Neural cell (in vitro differentiated cells): ENCODE measurements around the gene AMIGO3. TPM values are rescaled to one million over a fixed set of nuclear protein-coding genes. Genes with fewer than 3 reads are reported as not detected.
A peak's percentile ranks its signal among the peaks of the same experiment; 100 is the strongest.
"Not testable (repeated sequence)": the region's sequence is repeated elsewhere in the genome, so short reads cannot be mapped to it uniquely, and the experiment has no call there.

Experiments used
- H2AFZ ChIP-seq: fragments of 200-600, 300-800 bp; sonication (generic), shearing (Covaris generic); 2 replicates; pipeline ENCODE4 v1.6.0; 2014; ENCODE audit warnings: low read depth, mild to moderate bottlenecking, antibody characterized with exemption, low read length, moderate library complexity
- H3F3A ChIP-seq: fragments of 200-600 bp; shearing (Covaris generic); 2 replicates; pipeline ENCODE4 v1.6.1; 2016; ENCODE audit warnings: mild to moderate bottlenecking, moderate library complexity, mixed read lengths, antibody characterized with exemption, low read length; ENCODE audit not compliant: insufficient read depth, poor library complexity, severe bottlenecking
- H3K27ac ChIP-seq: fragments of 200-600, 300-800 bp; sonication (generic), shearing (Covaris generic); 2 replicates; pipeline ENCODE4 v1.5.1; 2014; ENCODE audit warnings: mild to moderate bottlenecking, low read length, moderate library complexity
- H3K27me3 ChIP-seq: fragments of 300-800, 200-600 bp; sonication (generic), shearing (Covaris generic); 2 replicates; pipeline ENCODE4 v1.6.0; 2014; ENCODE audit warnings: mild to moderate bottlenecking, low read depth, low read length, moderate library complexity; ENCODE audit not compliant: insufficient read depth
- H3K36me3 ChIP-seq: fragments of 300-800, 200-600 bp; sonication (generic), shearing (Covaris generic); 2 replicates; pipeline ENCODE4 v1.5.1; 2014; ENCODE audit warnings: mild to moderate bottlenecking, antibody characterized with exemption, low read length, moderate library complexity; ENCODE audit not compliant: insufficient read depth
- H3K4me2 ChIP-seq: fragments of 300-800, 200-600 bp; sonication (generic), shearing (Covaris generic); 2 replicates; pipeline ENCODE4 v1.6.0; 2014; ENCODE audit warnings: mild to moderate bottlenecking, low read length
- H3K4me3 ChIP-seq: fragments of 300-800, 200-600 bp; sonication (generic), shearing (Covaris generic); 2 replicates; pipeline ENCODE4 v1.5.1; 2014; ENCODE audit warnings: mild to moderate bottlenecking, low read length, moderate library complexity
- H3K79me2 ChIP-seq: fragments of 200-600 bp; shearing (Covaris generic); replicated peaks from 2 replicates; pipeline ENCODE4 v1.6.0; 2014; ENCODE audit warnings: mild to moderate bottlenecking, low read length, moderate library complexity; ENCODE audit not compliant: insufficient read depth
- H3K9ac ChIP-seq: fragments of 300-800, 200-600 bp; sonication (generic), shearing (Covaris generic); 2 replicates; pipeline ENCODE4 v1.6.1; 2016; ENCODE audit warnings: mild to moderate bottlenecking, low read length, mixed read lengths
- H3K9me2 ChIP-seq: fragments of 200-600 bp; shearing (Covaris generic); 2 replicates; pipeline ENCODE4 v1.6.1; 2016; ENCODE audit warnings: mild to moderate bottlenecking, low read length, mixed read lengths; ENCODE audit not compliant: insufficient read depth
- H3K9me3 ChIP-seq: fragments of 200-600, 300-800 bp; sonication (generic), shearing (Covaris generic); 2 replicates; pipeline ENCODE4 v1.6.1; 2016; ENCODE audit warnings: mild to moderate bottlenecking, mixed run types, low read length, moderate library complexity, mixed read lengths
- H4K20me1 ChIP-seq: fragments of 200-600 bp; shearing (Covaris generic); 2 replicates; pipeline ENCODE4 v1.6.1; 2016; ENCODE audit warnings: mild to moderate bottlenecking, mixed run types; ENCODE audit not compliant: insufficient read depth
- EP300 ChIP-seq: fragments of 450-650 bp; conservative IDR thresholded peaks from 2 replicates; pipeline ENCODE4 v1.6.1; 2014; ENCODE audit warnings: antibody characterized with exemption, mild to moderate bottlenecking, moderate library complexity; ENCODE audit not compliant: poor library complexity, severe bottlenecking
- EZH2 ChIP-seq: fragments of 200-600, 300-800 bp; shearing (Covaris generic), sonication (generic); IDR thresholded peaks from 2 replicates; pipeline ENCODE4 v1.6.1; 2014; ENCODE audit warnings: antibody characterized with exemption, low read length, borderline replicate concordance, mild to moderate bottlenecking; ENCODE audit not compliant: insufficient read depth, poor library complexity, severe bottlenecking
- MXI1 ChIP-seq: fragments of 450-650 bp; conservative IDR thresholded peaks from 2 replicates; pipeline ENCODE4 v1.6.1; 2014; ENCODE audit warnings: antibody characterized with exemption, mild to moderate bottlenecking; ENCODE audit not compliant: poor library complexity, severe bottlenecking
- POLR2AphosphoS5 ChIP-seq: IDR thresholded peaks from 2 replicates; pipeline ENCODE4 v1.6.1; 2012
- RAD21 ChIP-seq: fragments of 450-650 bp; conservative IDR thresholded peaks from 2 replicates; pipeline ENCODE4 v1.6.1; 2014; ENCODE audit warnings: antibody characterized with exemption, mild to moderate bottlenecking, moderate library complexity
- SMC3 ChIP-seq: fragments of 450-650 bp; conservative IDR thresholded peaks from 2 replicates; pipeline ENCODE4 v1.6.1; 2014; ENCODE audit warnings: antibody characterized with exemption, mild to moderate bottlenecking, moderate library complexity; ENCODE audit not compliant: poor library complexity
- TAF1 ChIP-seq: IDR thresholded peaks from 2 replicates; pipeline ENCODE4 v1.6.1; 2012; ENCODE audit warnings: low read depth
- polyA plus RNA-seq: library from polyadenylated mRNA; depleted of rRNA; stranded (reverse); fragments of >200 nt; gene quantifications from 2 replicates; pipeline ENCODE4 v1.2.3, GENCODE V29; 2014
- TF ChIP-seq, protein P1 (sequence below): fragments of 450-650 bp; IDR thresholded peaks from 2 replicates; pipeline ENCODE4 v1.5.1; 2014; ENCODE audit warnings: antibody characterized with exemption, mild to moderate bottlenecking, moderate library complexity; ENCODE audit not compliant: poor library complexity, severe bottlenecking
- TF ChIP-seq, protein P2 (sequence below): IDR thresholded peaks from 2 replicates; pipeline ENCODE4 v1.6.1; 2012; ENCODE audit warnings: borderline replicate concordance

Gene AMIGO3
- polyA plus RNA-seq, 1 donor from 2014 or later: 4.0 TPM

DNA sequence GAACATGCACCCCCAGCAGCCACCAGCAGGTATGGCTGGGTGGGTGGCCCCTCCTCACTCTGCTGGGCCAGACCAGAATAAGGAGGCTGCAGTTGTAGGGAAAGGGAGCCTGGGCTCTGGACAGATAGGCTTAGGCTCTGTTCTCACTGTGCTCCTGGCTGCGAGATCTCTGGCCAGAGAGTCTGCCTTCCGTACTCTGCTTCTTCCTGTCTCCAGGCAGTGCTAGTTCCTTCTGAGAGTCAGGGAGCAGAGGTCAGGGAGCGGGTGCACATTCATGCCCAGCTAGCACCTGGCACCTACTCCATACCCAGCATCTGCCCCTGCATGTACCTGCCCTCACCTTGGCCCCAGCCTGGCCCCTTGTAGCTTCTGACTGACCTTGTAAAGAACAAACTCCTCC lies 28.0 kb downstream of the AMIGO3 start:
- not testable (repeated sequence) for H3K9ac ChIP-seq, H2AFZ ChIP-seq, H4K20me1 ChIP-seq, H3K79me2 ChIP-seq, H3K36me3 ChIP-seq, H3F3A ChIP-seq, H3K27me3 ChIP-seq, H3K27ac ChIP-seq, H3K4me2 ChIP-seq, H3K9me2 ChIP-seq, H3K9me3 ChIP-seq, H3K4me3 ChIP-seq

DNA sequence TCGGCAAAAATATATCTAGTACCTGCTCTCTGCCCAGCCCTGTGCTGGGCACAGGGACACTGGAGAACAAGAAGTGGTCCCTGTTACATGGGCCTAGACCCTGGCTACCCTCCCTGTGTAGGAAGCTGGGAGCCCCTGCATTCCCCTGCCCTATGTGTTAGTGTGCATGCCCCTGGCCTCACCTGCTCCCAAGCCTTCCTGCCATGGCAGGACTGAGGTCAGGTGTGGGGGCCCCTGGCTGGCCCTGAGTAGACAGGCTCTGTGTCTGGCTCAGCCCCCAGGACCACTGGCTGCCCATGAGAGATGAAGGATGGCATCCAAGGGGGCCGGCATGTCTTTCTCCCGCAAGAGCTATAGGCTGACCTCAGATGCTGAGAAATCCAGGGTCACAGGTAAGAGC lies 28.6 kb downstream of the AMIGO3 start:
- not testable (repeated sequence) for H3K9ac ChIP-seq, H4K20me1 ChIP-seq, H2AFZ ChIP-seq, H3K9me2 ChIP-seq, H3K36me3 ChIP-seq, H3K27ac ChIP-seq, H3K9me3 ChIP-seq, H3K79me2 ChIP-seq, H3K27me3 ChIP-seq, H3F3A ChIP-seq, H3K4me2 ChIP-seq
- H3K4me3 ChIP-seq: peak overlapping the region; percentile 86

DNA sequence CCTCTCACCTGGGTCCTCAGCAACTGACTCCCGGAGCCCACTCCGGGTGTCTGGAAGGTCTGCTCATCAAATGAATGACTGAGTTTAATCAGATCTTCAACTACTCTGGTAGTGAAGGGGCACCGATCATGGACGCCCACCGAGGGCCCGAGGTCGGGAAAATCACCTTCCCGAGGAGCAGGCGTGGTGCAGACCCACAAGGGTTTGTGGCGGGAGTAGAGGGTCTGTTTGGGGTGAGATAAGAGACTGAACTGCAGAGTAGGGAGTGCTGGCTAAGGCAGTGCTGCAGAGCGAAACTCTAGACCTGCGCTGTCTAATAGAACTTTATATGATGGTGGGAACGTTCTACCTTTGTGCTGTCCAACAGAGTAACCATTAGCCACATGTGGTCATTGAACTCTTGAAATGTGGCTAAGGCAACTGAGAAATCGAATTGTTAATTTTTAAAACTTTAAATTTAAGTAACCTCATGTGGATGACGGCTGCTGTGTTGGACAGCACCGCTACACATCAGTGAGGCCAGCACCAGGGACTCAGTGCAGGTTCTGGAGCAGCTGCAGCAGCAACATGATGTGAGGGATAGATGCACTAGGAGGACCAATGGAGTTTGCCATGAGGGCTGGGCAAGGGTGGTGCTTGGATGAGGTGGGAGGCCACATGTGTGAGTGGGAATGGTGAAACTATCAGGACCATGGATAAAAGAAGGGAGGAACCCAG lies 29.4 kb downstream of the AMIGO3 start:
- peak overlapping the region; percentile 56 for H2AFZ ChIP-seq
- H3K9me3 ChIP-seq, H3K79me2 ChIP-seq, H3F3A ChIP-seq, H3K36me3 ChIP-seq, H4K20me1 ChIP-seq, H3K27me3 ChIP-seq, H3K9me2 ChIP-seq: not testable (repeated sequence)
- peak overlapping the region; percentile 61 for H3K4me2 ChIP-seq
- peak overlapping the region; percentile 86 for H3K4me3 ChIP-seq
- peak overlapping the region; percentile 78 for H3K9ac ChIP-seq
- peak overlapping the region; percentile 56 for H3K27ac ChIP-seq

DNA sequence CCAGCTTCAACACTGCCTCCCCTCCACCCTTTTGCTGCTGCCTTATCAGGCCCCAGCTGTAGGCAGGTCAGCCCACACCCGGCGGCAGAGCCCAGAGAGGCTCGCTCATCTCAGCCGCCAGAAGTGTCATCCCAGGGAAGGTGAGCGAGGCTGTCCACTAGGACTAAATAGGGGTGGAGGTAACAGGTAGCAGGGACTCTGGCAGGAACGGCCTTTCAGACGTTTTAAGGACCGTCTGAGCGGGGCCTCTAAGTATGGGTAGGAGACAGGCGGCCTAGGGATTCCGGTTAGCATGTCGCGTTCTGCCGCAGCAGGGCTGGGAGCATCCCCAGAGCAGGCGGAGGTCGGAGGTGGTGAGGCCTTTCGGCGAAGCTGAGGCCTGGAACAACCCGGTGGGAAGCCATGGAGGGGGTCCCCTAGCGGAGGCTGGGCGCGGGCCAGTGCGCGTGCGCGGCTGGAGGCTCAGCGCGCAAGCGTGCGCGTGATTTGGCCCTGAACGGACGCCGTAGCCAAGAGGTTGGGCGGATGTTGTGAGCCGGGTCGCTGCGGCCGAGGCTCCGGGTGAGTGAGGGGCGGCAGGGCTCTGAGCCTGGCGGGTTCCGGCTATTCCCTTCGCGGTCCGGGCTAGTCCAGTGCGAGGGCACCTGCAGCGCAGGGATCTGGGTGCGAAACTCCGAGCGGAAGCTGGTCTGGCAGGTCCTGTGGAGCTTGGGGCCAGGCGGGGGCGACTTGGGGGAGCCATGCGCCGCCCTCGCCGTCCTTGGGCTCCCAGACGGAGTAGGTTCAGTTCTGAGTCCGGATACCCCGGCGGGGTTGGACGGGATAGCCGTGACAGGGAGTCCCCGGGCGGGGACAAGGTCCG lies 30.2 kb downstream of the AMIGO3 start, which contains the start of the genes MST1 and RNF123:
TSS of gene MST1 (minus strand) at position 429 of the 862 bp plus-strand sequence. CDS start 783 bp downstream, outside the sequence.
TSS of gene RNF123 (plus strand) at position 512 of the 862 bp plus-strand sequence. CDS start 1,609 bp downstream, outside the sequence.
- Histone ChIP-seq H3K27me3 (no peaks in the 10 kb centered on the region), H3K4me2 (peak within 1 kb of the TSS; percentile 82), H3K4me3 (peak within 1 kb of the TSS; percentile 86), H3K9me2 (no peaks in the 10 kb centered on the region), H3K9me3 (no peaks in the 10 kb centered on the region), H3K27ac (peak within 1 kb of the TSS; percentile 79), H3F3A (no peaks in the 10 kb centered on the region), H3K36me3 (no peaks in the 10 kb centered on the region), H2AFZ (peak within 1 kb of the TSS; percentile 89), H3K79me2 (peaks cover 7% of the 10 kb centered on the region), H3K9ac (peak within 1 kb of the TSS; percentile 78), H4K20me1 (no peaks in the 10 kb centered on the region)
- TF ChIP-seq TAF1 (peak; percentile 45), EP300 (peak; percentile 35), MXI1 (peak; percentile 85), EZH2 (no peak), RAD21 (peak; percentile 20), SMC3 (peak; percentile 44), POLR2AphosphoS5 (peak; percentile 87)
- TF ChIP-seq, protein P1, sequence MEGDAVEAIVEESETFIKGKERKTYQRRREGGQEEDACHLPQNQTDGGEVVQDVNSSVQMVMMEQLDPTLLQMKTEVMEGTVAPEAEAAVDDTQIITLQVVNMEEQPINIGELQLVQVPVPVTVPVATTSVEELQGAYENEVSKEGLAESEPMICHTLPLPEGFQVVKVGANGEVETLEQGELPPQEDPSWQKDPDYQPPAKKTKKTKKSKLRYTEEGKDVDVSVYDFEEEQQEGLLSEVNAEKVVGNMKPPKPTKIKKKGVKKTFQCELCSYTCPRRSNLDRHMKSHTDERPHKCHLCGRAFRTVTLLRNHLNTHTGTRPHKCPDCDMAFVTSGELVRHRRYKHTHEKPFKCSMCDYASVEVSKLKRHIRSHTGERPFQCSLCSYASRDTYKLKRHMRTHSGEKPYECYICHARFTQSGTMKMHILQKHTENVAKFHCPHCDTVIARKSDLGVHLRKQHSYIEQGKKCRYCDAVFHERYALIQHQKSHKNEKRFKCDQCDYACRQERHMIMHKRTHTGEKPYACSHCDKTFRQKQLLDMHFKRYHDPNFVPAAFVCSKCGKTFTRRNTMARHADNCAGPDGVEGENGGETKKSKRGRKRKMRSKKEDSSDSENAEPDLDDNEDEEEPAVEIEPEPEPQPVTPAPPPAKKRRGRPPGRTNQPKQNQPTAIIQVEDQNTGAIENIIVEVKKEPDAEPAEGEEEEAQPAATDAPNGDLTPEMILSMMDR: peak; percentile 62
- TF ChIP-seq, protein P2, sequence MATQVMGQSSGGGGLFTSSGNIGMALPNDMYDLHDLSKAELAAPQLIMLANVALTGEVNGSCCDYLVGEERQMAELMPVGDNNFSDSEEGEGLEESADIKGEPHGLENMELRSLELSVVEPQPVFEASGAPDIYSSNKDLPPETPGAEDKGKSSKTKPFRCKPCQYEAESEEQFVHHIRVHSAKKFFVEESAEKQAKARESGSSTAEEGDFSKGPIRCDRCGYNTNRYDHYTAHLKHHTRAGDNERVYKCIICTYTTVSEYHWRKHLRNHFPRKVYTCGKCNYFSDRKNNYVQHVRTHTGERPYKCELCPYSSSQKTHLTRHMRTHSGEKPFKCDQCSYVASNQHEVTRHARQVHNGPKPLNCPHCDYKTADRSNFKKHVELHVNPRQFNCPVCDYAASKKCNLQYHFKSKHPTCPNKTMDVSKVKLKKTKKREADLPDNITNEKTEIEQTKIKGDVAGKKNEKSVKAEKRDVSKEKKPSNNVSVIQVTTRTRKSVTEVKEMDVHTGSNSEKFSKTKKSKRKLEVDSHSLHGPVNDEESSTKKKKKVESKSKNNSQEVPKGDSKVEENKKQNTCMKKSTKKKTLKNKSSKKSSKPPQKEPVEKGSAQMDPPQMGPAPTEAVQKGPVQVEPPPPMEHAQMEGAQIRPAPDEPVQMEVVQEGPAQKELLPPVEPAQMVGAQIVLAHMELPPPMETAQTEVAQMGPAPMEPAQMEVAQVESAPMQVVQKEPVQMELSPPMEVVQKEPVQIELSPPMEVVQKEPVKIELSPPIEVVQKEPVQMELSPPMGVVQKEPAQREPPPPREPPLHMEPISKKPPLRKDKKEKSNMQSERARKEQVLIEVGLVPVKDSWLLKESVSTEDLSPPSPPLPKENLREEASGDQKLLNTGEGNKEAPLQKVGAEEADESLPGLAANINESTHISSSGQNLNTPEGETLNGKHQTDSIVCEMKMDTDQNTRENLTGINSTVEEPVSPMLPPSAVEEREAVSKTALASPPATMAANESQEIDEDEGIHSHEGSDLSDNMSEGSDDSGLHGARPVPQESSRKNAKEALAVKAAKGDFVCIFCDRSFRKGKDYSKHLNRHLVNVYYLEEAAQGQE: no peak
